HepG2 (cell line): ENCODE results near the gene ZDHHC14. TPM values are rescaled to one million over a fixed set of nuclear protein-coding genes. Genes with fewer than 3 reads are reported as not detected.

ENCODE experiments used
- MAFK ChIP-seq, 2 experiments: IDR thresholded peaks in 1 of 2; conservative IDR thresholded peaks in 1 of 2; 2 replicates each; pipeline ENCODE4 v1.6.1; 2011; ENCODE audit warnings: improper control_type of control experiment in 2 of 2, low read length in 2 of 2
- NAIF1 ChIP-seq: sonication (generic); formaldehyde crosslinking; IDR thresholded peaks from 2 replicates; pipeline ENCODE4 v1.5.0; 2020; ENCODE audit warnings: mild to moderate bottlenecking, missing genetic modification reagents, borderline replicate concordance
- PAX8 ChIP-seq: sonication (generic); formaldehyde crosslinking; IDR thresholded peaks from 2 replicates; pipeline ENCODE4 v1.8.0; 2022; ENCODE audit warnings: mild to moderate bottlenecking, missing genetic modification reagents, borderline replicate concordance
- PHF8 ChIP-seq: sonication (generic); formaldehyde crosslinking; IDR thresholded peaks from 2 replicates; pipeline ENCODE4 v1.5.0; 2020; ENCODE audit warnings: missing genetic modification reagents
- PRPF4 ChIP-seq: fragments of 200-400 bp; formaldehyde crosslinking; IDR thresholded peaks from 2 replicates; pipeline ENCODE4 v1.6.1; 2016; ENCODE audit warnings: low read length, low read depth; ENCODE audit not compliant: poor library complexity, severe bottlenecking
- RFXAP ChIP-seq: sonication (generic); formaldehyde crosslinking; IDR thresholded peaks from 2 replicates; pipeline ENCODE4 v1.4.0; 2020; ENCODE audit warnings: missing genetic modification reagents, borderline replicate concordance
- THAP11 ChIP-seq: IDR thresholded peaks from 2 replicates; pipeline ENCODE4 v1.6.1; 2016; ENCODE audit warnings: missing biosample characterization, missing genetic modification reagents
- polyA plus RNA-seq, 8 experiments: library from polyadenylated mRNA; depleted of rRNA in 3 of 8; stranded (reverse) in 7 of 8; unstranded in 1 of 8; fragments of >200 nt; fragmentation: Illumina TruSeq in 4 of 8; extraction: Trizol in 4 of 8; gene quantifications; 2 replicates each; pipeline versions ENCODE4 v1.2.1 to v1.2.3, GENCODE V29; 2011 to 2016; ENCODE audit warnings: low read depth in 4 of 8, missing spikeins in 1 of 8, mixed read lengths in 1 of 8; ENCODE audit not compliant: insufficient read depth in 1 of 8
- total RNA-seq, 5 experiments: library from RNA; depleted of rRNA; stranded (reverse); fragments of >200 nt; fragmentation: Illumina TruSeq; extraction: Trizol; gene quantifications; 2 replicates each; pipeline ENCODE4 v1.2.3, GENCODE V29; 2016; ENCODE audit warnings: low read depth in 1 of 5
- TF ChIP-seq, protein P1 (sequence below): sonication (generic); formaldehyde crosslinking; IDR thresholded peaks from 2 replicates; pipeline ENCODE4 v1.5.1; 2020; ENCODE audit warnings: missing genetic modification reagents, mild to moderate bottlenecking, borderline replicate concordance
- TF ChIP-seq, protein P2 (sequence below): sonication (generic); formaldehyde crosslinking; IDR thresholded peaks from 2 replicates; pipeline ENCODE4 v1.8.1; 2023; ENCODE audit warnings: mild to moderate bottlenecking, moderate library complexity, missing genetic modification reagents
- TF ChIP-seq, protein P3 (sequence below): sonication (generic); formaldehyde crosslinking; IDR thresholded peaks from 2 replicates; pipeline ENCODE4 v1.5.1; 2020; ENCODE audit warnings: missing genetic modification reagents, mild to moderate bottlenecking, borderline replicate concordance
- TF ChIP-seq, protein P4 (sequence below): IDR thresholded peaks from 2 replicates; pipeline ENCODE4 v1.6.1; 2016

The ZDHHC14 gene
- total and polyA plus RNA-seq, 2 of the 13 experiments (the other 11 are each of a cell fraction or from before 2014, with no cell fraction given), result 3.7 to 9.5 TPM

DNA sequence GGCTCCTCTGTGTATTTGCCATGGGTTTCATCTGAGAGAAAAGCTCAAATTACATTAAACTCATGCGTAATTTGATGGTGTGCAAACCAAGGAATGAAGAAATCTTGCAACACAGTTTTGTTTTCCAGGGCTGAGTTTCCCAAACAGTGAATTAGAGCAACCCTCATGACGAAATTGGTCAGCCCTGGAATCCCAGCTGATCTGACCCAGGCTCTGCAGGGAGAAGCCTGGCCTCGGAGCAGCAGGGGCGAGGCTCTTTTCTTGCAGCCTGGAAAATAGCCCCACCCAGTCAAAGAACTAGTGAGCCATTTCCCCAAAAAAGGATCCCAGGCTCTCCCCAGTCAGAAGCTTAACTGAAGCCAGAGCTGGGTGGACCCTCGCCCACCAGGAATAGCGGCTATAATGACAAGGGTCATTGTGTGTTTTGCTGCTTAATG is 334.8 kb downstream of the ZDHHC14 start (continued):
- TF ChIP-seq PHF8 (CRISPR knock-in tag) (no peak), PRPF4 (no peak), THAP11 (CRISPR knock-in tag) (no peak), PAX8 (CRISPR knock-in tag) (no peak), MAFK (conservative IDR thresholded peaks at IDR 0.05 in 1 of 2, IDR thresholded peaks at IDR 0.05 in 1 of 2; ENCODE audit: low read length in 2 of 2) (no peak), NAIF1 (CRISPR knock-in tag) (no peak), RFXAP (CRISPR knock-in tag) (no peak)
- TF ChIP-seq, protein P1, sequence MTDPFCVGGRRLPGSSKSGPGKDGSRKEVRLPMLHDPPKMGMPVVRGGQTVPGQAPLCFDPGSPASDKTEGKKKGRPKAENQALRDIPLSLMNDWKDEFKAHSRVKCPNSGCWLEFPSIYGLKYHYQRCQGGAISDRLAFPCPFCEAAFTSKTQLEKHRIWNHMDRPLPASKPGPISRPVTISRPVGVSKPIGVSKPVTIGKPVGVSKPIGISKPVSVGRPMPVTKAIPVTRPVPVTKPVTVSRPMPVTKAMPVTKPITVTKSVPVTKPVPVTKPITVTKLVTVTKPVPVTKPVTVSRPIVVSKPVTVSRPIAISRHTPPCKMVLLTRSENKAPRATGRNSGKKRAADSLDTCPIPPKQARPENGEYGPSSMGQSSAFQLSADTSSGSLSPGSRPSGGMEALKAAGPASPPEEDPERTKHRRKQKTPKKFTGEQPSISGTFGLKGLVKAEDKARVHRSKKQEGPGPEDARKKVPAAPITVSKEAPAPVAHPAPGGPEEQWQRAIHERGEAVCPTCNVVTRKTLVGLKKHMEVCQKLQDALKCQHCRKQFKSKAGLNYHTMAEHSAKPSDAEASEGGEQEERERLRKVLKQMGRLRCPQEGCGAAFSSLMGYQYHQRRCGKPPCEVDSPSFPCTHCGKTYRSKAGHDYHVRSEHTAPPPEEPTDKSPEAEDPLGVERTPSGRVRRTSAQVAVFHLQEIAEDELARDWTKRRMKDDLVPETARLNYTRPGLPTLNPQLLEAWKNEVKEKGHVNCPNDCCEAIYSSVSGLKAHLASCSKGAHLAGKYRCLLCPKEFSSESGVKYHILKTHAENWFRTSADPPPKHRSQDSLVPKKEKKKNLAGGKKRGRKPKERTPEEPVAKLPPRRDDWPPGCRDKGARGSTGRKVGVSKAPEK (CRISPR knock-in tag), result no peak
- TF ChIP-seq, protein P2, sequence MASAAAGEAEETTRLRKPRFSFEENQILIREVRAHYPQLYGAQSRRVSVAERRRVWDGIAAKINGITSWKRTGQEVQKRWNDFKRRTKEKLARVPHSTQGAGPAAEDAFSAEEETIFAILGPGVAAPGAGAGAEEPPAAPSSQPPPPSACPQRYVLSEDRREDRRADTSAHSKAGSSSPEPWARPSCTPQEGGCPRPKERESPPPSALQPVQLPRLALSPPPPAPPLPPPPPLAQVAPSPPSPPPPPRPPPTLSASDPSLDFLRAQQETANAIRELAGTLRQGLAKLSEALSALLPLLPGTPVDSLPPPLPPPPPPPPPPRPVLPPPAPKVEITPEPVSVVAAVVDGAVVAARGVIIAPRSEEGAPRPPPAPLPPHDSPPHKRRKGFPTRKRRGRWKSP (CRISPR knock-in tag), result no peak
- TF ChIP-seq, protein P3, sequence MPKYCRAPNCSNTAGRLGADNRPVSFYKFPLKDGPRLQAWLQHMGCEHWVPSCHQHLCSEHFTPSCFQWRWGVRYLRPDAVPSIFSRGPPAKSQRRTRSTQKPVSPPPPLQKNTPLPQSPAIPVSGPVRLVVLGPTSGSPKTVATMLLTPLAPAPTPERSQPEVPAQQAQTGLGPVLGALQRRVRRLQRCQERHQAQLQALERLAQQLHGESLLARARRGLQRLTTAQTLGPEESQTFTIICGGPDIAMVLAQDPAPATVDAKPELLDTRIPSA, result no peak
- TF ChIP-seq, protein P4, sequence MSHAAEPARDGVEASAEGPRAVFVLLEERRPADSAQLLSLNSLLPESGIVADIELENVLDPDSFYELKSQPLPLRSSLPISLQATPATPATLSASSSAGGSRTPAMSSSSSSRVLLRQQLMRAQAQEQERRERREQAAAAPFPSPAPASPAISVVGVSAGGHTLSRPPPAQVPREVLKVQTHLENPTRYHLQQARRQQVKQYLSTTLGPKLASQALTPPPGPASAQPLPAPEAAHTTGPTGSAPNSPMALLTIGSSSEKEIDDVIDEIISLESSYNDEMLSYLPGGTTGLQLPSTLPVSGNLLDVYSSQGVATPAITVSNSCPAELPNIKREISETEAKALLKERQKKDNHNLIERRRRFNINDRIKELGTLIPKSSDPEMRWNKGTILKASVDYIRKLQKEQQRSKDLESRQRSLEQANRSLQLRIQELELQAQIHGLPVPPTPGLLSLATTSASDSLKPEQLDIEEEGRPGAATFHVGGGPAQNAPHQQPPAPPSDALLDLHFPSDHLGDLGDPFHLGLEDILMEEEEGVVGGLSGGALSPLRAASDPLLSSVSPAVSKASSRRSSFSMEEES (CRISPR knock-in tag), result no peak
